ENCODE measurements around the gene SCD5.

The SCD5 gene

GRCh38 chr4:82797040-82797404 is 1.6 kb downstream of the SCD5 start:
- no peak for DNase-seq (ENCODE audit: low read depth in 2 of 2)

- DNase-seq (ENCODE audit: low read depth in 2 of 2) = no peak
Measured at GRCh38 chr4:82792912-82793649, 5.5 kb downstream of the SCD5 start.

GRCh38 chr4:82791179-82791578 is 7.4 kb downstream of the SCD5 start:
- DNase-seq (ENCODE audit: low read depth in 2 of 2) = no peak

DNA sequence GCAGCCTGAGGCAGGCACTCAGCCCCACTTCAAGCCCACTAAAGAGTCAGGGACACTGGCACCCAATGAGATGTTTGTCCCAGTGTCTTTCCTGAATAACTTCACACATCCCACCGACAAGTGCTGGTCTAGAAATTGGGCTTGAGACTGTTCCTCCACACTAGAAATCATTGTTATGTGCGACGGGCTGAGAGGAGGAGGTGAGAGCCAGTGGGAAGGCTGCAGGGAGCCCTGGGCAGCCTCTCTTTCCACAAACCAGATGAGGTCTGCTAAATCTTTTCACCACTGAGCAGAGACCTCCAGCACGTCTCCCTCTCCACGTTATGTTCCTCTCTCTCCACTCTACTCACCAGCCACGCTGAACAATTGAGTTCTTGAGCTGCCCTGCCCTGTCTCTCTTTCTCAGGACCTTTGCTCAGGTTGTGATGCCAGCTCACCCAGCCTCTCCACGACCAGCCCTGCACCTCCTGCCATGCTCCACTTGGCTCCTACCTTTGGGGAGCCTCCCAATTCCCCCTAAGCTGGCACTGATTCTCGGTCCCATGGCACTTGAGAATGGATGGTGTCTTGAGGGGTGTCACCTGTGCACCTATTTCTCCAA is 8.4 kb downstream of the SCD5 start:
- DNase-seq (ENCODE audit: low read depth in 2 of 2) = no peak

- no peak for DNase-seq (ENCODE audit: low read depth in 2 of 2)
Measured at GRCh38 chr4:82789025-82789776, 9.4 kb downstream of the SCD5 start.

DNA sequence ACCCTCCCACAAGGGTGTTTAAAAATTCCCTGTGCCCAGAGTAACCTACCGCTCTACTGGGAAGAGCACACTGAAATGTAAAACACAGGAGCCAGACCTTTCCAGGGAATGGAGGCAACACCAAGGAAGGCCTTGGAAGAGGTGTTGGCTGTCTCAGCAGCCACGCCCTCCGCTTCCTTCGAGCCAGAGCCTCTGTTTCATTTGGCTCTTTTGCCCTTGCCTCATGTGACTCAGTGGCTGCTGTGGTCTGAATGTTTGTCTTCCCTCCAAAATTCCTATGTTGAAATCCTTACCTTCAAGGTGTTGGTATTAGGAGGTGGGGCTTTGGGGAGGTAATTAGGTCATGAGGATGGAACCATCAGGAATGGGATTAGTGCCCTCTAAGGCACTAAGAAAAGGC is 11.3 kb downstream of the SCD5 start:
- DNase-seq (ENCODE audit: low read depth in 2 of 2) = no peak

GRCh38 chr4:82786828-82787227 is 11.8 kb downstream of the SCD5 start:
- DNase-seq (ENCODE audit: low read depth in 2 of 2) = no peak

DNA sequence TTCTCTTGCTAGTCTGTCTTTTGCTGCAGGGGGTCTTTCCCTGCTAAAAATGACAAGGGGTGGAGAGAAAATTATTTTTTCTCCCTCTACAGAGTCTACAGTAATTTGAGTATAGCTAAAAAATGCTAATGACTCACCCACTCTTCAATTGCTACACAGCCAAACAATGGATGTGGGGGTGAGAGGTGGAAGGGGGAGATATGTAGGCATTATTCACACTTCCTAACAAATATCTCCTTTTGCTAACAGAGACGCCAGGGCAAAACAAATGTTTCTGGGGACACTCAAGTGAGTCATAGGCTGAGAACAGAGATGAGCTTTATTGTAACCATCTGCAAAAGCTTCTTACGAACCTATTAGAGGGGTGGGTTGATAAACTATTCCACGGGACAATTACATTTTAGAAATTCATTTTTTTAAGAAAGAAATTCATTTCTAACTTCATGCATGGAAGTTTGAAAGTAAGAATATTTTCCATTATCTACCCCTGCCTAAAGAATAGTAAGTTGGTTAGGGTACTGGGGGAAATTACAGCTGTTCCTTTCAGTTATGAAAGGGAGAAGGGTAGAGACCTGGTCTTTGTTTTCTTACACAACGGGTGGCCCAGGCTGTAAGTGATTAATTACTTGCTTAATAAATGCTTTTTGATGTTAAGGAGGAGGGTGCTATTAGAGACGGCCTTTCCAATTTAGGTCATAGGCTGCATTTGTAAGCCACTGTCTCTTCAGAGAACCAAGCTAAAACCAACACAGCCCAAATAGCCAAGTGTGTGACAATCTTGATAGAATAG is 12.8 kb downstream of the SCD5 start:
- DNase-seq (ENCODE audit: low read depth in 2 of 2) = no peak

DNA sequence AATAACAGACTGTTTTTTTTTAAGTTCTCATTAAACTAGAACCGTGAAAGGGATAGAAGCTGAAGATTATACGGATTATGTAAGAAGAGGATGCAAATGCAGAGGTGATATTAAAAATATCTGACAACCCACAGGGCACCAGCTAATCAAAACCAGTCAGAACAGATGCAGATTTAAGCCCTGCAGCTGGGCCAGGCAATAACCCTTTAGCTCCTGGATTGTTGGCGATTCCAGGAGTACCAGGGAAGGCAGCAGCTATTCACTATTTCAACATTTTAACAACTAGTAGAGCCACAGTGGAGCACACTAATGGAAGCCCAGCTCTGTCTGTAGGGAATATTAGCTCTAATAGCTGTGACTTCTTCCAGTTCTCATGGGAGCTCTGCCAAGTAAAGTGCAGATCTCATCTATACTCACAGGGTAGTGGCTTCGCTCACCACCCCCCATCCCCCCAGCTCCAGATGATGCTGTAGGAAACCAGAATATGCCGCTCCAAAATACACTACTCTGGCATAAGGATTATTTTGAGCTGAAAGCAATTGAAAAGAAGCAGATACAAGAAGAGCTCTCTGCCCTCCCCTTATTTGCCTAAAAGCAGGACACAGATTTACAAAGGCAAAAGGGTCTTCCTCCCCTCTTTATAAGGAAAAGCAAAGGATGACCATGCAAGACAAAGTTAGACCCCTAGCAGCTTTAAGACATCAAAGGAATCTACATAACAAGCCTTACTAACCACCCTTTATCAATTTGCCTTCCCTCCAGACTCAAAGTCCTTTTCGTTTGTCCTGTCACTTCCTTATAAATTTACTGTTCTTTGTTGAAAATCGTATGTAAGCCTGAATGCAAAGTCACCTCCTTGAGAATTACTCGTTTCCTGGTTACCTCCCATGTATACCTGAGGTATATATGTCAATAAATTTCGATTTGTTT is 13.7 kb downstream of the SCD5 start:
- no peak for DNase-seq (ENCODE audit: low read depth in 2 of 2)

DNA sequence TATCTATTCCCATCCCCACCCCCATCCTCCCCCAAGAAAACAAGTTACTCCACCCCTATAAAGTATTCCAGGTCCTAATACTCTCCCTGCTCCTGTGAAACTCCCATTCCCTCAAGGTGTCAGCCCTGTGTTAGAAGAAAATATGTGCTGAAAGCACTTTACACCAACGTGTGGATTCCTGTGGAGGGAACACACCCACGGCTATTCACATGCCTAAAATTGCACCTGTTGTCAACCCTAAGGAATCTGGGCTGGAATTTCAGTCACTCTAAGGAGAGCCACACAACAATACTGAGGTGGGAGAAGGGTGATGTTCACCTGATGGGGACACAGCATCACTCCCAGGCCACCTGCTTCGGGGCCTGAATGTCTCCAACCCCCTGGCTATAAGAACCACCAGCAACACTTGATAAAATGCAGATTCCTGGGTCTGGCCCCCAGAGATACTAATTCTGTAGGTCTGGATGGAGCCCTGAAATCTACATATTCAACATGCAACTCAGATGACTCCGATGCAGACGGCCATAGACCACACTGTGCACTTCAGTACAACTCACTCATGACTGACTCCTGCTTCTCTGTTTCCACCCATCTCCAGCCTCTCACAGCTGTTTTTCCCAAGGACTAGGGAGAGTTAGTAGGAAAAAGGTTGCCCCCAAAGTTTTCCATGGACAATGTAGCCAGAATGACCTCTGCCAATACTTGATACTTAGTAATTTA is 15.8 kb downstream of the SCD5 start:
- no peak for DNase-seq (ENCODE audit: low read depth in 2 of 2)

DNA sequence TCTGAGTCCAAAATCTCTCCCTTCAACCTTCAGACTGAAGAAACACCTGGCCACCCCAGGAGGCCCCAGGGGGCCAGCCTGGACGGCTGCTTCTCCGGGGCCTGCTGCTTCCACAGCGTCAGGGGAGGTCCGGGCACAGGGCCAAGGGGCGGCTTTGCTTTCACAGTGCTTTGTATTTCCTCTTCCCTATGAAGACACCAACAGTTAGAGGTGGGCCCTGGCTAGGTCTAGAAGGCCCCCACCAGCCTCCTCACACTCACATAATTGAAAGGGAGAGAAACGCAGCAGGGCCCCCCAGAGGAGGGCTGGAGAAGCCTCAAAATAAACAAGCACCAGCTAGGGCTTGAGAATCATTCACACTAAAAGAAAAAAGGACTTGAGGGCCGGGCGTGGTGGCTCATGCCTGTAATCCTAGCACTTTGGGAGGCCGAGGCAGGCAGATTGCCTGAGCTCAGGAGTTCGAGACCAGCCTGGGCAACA is 17.8 kb downstream of the SCD5 start:
- no peak for DNase-seq (ENCODE audit: low read depth in 2 of 2)

DNA sequence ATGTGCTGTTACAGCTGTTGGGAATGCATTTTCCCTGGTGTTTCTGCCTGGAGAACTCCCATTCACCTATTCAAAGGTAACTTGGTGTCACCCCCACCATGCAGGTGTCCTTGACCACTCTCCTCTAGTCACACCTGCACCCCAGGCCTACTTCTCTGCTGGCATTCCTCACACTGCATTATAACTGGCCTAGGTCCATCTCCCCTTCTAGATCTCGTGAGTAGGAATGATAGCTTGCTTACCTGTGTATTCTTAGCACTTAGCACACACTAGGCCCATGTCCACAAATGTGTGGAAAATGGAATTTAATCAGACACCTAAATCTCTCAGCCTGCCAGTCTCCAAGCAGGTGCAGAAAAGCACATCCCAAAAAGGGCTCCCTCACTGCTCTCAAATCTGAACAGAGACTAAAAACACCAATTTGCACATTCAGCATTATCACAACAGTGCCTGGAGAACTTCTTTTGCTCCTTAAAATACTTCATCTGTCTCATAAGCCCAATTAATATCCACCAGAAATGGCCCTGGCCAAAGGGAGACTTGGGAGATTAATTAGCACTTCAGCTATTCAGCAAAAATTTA is 18.3 kb downstream of the SCD5 start:
- DNase-seq (ENCODE audit: low read depth in 2 of 2) = no peak

DNA sequence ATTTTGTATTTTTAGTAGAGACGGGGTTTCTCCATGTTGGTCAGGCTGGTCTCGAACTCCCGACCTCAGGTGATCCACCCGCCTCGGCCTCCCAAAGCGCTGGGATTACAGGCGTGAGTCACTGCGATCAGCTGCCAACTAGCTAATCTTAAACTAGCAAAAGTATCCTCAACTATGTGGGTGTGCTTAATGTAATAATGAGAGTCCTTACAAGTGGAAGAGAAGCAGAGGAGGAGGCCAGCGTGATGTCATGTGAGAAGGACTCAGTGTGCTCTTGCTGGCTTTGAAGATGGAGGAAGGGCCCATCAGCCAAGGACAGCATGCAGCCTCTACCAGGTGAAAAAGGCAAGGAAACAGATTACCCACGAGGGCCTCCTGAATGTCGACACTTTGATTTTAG is 19.6 kb downstream of the SCD5 start:
- DNase-seq (ENCODE audit: low read depth in 2 of 2) = no peak

DNA sequence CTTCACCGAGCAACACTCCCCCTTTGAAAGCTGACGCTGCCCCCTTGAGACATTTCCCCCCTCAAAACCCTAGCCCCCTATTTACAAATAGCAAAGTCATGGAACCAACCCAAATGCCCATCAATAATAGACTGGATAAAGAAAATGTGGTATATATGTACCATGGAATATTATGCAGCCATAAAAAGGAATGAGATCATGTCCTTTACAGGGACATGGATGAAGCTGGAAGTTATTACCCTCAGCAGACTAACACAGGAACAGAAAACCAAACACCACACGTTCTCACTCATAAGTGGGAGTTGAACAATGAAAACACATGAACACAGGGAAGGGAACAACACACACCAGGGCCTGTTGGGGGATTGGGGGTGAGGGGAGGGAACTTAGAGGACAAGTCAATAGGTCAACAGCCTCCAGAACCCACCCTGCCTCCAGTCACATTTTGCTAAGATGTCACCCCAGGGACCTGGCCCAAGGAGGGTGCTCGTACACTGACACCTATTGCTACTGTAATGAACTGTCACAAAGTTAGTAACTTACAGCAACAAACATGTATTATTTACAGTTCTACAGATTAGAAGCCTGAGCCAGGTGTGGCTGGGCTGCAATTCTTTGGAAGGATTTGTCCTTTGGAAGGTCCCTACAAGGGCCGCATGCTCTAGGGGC is 20.6 kb downstream of the SCD5 start:
- DNase-seq (ENCODE audit: low read depth in 2 of 2) = no peak

DNA sequence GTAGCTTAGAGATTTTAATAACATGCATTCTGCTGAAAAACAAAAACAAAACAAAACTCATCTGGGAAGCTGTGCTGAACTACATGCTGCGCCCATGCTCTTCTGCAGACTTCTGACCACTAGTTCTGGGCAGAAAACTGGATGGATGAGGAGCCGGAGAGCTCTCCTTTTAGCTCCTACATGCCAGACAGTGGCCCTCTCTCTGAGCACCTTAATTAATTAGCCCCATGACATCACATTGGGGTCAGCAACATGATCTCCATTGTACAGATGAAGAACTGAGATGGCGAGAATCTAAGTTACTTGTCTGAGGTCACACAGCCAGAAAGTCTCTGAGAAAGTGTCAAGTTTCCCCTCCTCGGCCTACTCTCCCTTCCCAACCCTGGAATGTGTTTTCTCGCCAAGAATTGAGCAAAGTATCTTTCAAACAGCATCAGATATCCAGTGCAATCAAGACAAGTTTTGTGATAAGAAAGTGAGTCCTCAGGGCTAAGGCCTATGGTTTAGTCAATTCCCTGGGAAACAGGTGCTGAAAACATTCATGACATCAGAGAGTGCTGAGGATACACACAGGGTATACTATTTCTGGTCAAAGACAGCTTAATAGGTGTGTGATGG is 21.6 kb downstream of the SCD5 start:
- no peak for DNase-seq (ENCODE audit: low read depth in 2 of 2)

- no peak for DNase-seq (ENCODE audit: low read depth in 2 of 2)
Measured at GRCh38 chr4:82775243-82775642, 23.4 kb downstream of the SCD5 start.

GRCh38 chr4:82774711-82775171 is 23.9 kb downstream of the SCD5 start:
- DNase-seq (ENCODE audit: low read depth in 2 of 2) = no peak

DNA sequence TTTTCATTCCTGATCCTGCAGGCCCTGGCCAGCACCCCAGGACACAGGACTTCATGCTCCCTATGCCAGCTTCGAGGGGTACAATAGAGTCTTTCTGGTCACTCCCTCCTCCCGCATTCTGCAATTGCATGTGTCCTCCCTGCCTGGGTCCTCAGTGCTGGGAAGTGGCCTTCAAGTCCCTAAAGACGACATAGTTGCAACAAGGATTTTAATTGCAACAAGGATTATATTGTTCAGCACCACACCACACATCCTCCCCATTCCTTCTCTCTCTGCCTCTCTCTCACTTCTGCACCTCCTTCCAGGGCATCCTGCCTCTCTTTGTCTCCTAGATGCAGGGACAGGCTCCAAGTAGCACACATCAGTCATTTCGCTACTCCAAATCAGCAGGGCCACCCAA is 25.5 kb downstream of the SCD5 start:
- no peak for DNase-seq (ENCODE audit: low read depth in 2 of 2)

DNA sequence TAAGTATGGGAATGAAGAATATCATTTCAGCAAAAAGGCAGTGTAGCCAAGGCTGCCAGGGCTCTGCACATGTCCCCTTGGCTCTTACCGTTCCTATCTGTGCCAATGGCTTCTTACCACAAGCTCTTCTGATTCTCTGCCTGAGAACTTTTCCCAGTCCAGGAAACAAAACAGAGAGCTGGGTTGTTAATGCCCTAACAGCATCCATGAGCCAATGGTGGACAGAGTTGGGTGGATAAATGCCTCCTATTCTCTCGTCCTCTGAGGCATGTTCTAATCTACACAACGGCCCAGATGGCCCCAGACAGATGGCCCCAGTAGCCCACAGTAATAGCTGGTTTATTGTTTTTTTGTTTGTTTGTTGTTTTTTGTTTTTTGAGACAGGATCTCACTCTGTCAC is 28.0 kb downstream of the SCD5 start:
- no peak for DNase-seq (ENCODE audit: low read depth in 2 of 2)

Data from activated CD8-positive, alpha-beta memory T cell treated with anti-CD3 and anti-CD28 coated beads for 4 hours (primary cell).